ENCODE results near the gene ENTPD8.
A peak's percentile ranks its signal among the peaks of the same experiment; 100 is the strongest.

The ENTPD8 gene

GRCh38 chr9:137446851-137447471, 5.8 kb upstream of the ENTPD8 start:
- DNase-seq = no peak

- no peak for DNase-seq
Measured at GRCh38 chr9:137445930-137446431, 4.8 kb upstream of the ENTPD8 start.

GRCh38 chr9:137445275-137445807, 4.2 kb upstream of the ENTPD8 start:
- DNase-seq = no peak

- DNase-seq = no peak
Measured at GRCh38 chr9:137444106-137444790, 3.1 kb upstream of the ENTPD8 start.

GRCh38 chr9:137441935-137442321, 771 bp upstream of the ENTPD8 start:
- DNase-seq = no peak

GRCh38 chr9:137439158-137439714, 1.9 kb downstream of the ENTPD8 start:
- peak; percentile 46 for DNase-seq

GRCh38 chr9:137438591-137439157, 2.5 kb downstream of the ENTPD8 start:
- DNase-seq = peak; percentile 28

GRCh38 chr9:137437691-137438590, 3.2 kb downstream of the ENTPD8 start:
- peak; percentile 37 for DNase-seq

- peak; percentile 48 for DNase-seq
Measured at GRCh38 chr9:137436761-137437600, 4.2 kb downstream of the ENTPD8 start.

- peak; percentile 83 for DNase-seq
Measured at GRCh38 chr9:137435980-137436760, 5.0 kb downstream of the ENTPD8 start.

- no peak for DNase-seq
Measured at GRCh38 chr9:137435381-137435891, 5.7 kb downstream of the ENTPD8 start.

- peak; percentile 33 for DNase-seq
Measured at GRCh38 chr9:137434498-137435380, 6.4 kb downstream of the ENTPD8 start.

GRCh38 chr9:137433916-137434431, 7.2 kb downstream of the ENTPD8 start:
- DNase-seq = peak; percentile 8

GRCh38 chr9:137433349-137433915, 7.7 kb downstream of the ENTPD8 start:
- no peak for DNase-seq

GRCh38 chr9:137432687-137433348, 8.3 kb downstream of the ENTPD8 start:
- DNase-seq = peak; percentile 19

- DNase-seq = no peak
Measured at GRCh38 chr9:137431416-137431931, 9.7 kb downstream of the ENTPD8 start.

- no peak for DNase-seq
Measured at GRCh38 chr9:137430723-137431415, 10.3 kb downstream of the ENTPD8 start.

Data from 8988T (cell line).